ENCODE data around the gene CLDN9.

GRCh38 chr16:3044708-3045107 lies 32.0 kb downstream of the CLDN9 start:
- TF ChIP-seq, protein P1, sequence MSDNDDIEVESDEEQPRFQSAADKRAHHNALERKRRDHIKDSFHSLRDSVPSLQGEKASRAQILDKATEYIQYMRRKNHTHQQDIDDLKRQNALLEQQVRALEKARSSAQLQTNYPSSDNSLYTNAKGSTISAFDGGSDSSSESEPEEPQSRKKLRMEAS (IDR thresholded peaks at IDR 0.05; ENCODE audit: low read depth, low read length) = no peak
- TF ChIP-seq POLR2A (IDR thresholded peaks at IDR 0.05; ENCODE audit: extremely low read depth, insufficient read length) (no peak), CTCF (IDR thresholded peaks at IDR 0.05; ENCODE audit: low read depth, low read length) (no peak)
